Common myeloid progenitor, CD34-positive (primary cell): ENCODE results near the gene DUSP5.
"Not testable (repeated sequence)": the region's sequence is repeated elsewhere in the genome, so short reads cannot be mapped to it uniquely, and the experiment has no call there.

Source experiments
- CTCF ChIA-PET: fragments of 350-600 bp; sonication (Branson Sonifier 250); formaldehyde crosslinking; loops from one replicate; lab custom pipeline; 2021; ENCODE audit warnings: antibody characterized with exemption; lab: Charles Lee
- POLR2A ChIA-PET: fragments of 350-600 bp; sonication (Branson Sonifier 250); formaldehyde crosslinking; loops from one replicate; lab custom pipeline; 2021; ENCODE audit warnings: antibody characterized with exemption; lab: Charles Lee
- DNase-seq, 3 donors: peaks; one replicate each; pipeline versions ENCODE4 v3.0.0 to v3.0.0-alpha.2; 2013
- H3K27ac ChIP-seq, 2 experiments: 1 replicate in 1 of 2; 2 replicates in 1 of 2; pipeline ENCODE4 v1.7.0; 2013; ENCODE audit warnings: inconsistent platforms in 2 of 2, low read length in 2 of 2, mild to moderate bottlenecking in 2 of 2, low read depth in 1 of 2, moderate library complexity in 1 of 2; ENCODE audit not compliant: severe bottlenecking in 2 of 2, insufficient read depth in 1 of 2, poor library complexity in 1 of 2
- H3K27me3 ChIP-seq, 5 experiments: replicated peaks in 2 of 5; 1 replicate in 3 of 5; 2 replicates in 2 of 5; pipeline versions ENCODE4 v1.6.1 to v1.7.0; 2013; ENCODE audit warnings: low read length in 4 of 5, mild to moderate bottlenecking in 2 of 5, moderate library complexity in 2 of 5, inconsistent platforms in 1 of 5; ENCODE audit not compliant: insufficient read depth in 5 of 5, control insufficient read depth in 4 of 5
- H3K36me3 ChIP-seq, 4 experiments: 1 replicate in 2 of 4; 2 replicates in 2 of 4; pipeline versions ENCODE4 v1.6.1 to v1.7.0; 2013; ENCODE audit warnings: low read length in 3 of 4, control low read depth in 1 of 4, mild to moderate bottlenecking in 1 of 4; ENCODE audit not compliant: control insufficient read depth in 4 of 4, insufficient read depth in 4 of 4
- H3K4me1 ChIP-seq, 4 experiments: 1 replicate in 3 of 4; 2 replicates in 1 of 4; pipeline versions ENCODE4 v1.6.1 to v1.7.1; 2013; ENCODE audit warnings: low read length in 3 of 4, mild to moderate bottlenecking in 3 of 4, control low read depth in 1 of 4, inconsistent platforms in 1 of 4, moderate library complexity in 1 of 4; ENCODE audit not compliant: control insufficient read depth in 4 of 4, insufficient read depth in 4 of 4; ENCODE audit errors: control extremely low read depth in 1 of 4
- H3K4me3 ChIP-seq, 7 experiments: 1 replicate in 4 of 7; 2 replicates in 3 of 7; pipeline versions ENCODE4 v1.5.1 to v1.7.0; 2013; ENCODE audit warnings: mild to moderate bottlenecking in 7 of 7, low read length in 6 of 7, moderate library complexity in 6 of 7, inconsistent platforms in 2 of 7, low read depth in 2 of 7, control low read depth in 1 of 7; ENCODE audit not compliant: insufficient read depth in 4 of 7, control insufficient read depth in 1 of 7; ENCODE audit errors: extremely low read depth in 1 of 7
- H3K9me3 ChIP-seq, 5 experiments: 1 replicate in 4 of 5; 2 replicates in 1 of 5; pipeline versions ENCODE4 v1.6.1 to v1.7.1; 2013; ENCODE audit warnings: low read length in 4 of 5, mild to moderate bottlenecking in 2 of 5, inconsistent platforms in 1 of 5, low read depth in 1 of 5, moderate library complexity in 1 of 5; ENCODE audit not compliant: control insufficient read depth in 4 of 5, insufficient read depth in 2 of 5; ENCODE audit errors: control extremely low read depth in 1 of 5
- WGBS: methylation state at CpG from one replicate; pipeline ENCODE4 v1.1.5; 2013; ENCODE audit not compliant: insufficient coverage; 5-methylcytosine and 5-hydroxymethylcytosine counted together

The DUSP5 gene

GRCh38 chr10:110468258-110468657, 29.4 kb upstream of the DUSP5 start:
- H3K4me3 ChIP-seq, DNase-seq, H3K27ac ChIP-seq, H3K36me3 ChIP-seq, H3K27me3 ChIP-seq, CTCF ChIA-PET, H3K9me3 ChIP-seq, POLR2A ChIA-PET: not testable (repeated sequence)
- H3K4me1 ChIP-seq, result peaks cover 0 to 17% (median 8%) of the 10 kb centered on the region in 4 experiments
- WGBS, result no CpG with 5 or more reads among the region's 2 CpGs

- POLR2A ChIA-PET, result interaction anchor here (0.6 kb wide), 1 partner anchor 153 kb away, joined by 3 read pairs; no protein-coding TSS in a partner anchor
- H3K4me3 ChIP-seq, H3K27me3 ChIP-seq, H3K4me1 ChIP-seq, H3K36me3 ChIP-seq, DNase-seq, CTCF ChIA-PET, H3K27ac ChIP-seq, H3K9me3 ChIP-seq: not testable (repeated sequence)
- WGBS, result 93% methylated on average over 10 of the region's 10 CpGs
Measured at GRCh38 chr10:110470541-110470940, 27.2 kb upstream of the DUSP5 start.

- Histone ChIP-seq H3K9me3 (no peaks in the 10 kb centered on the region), H3K27me3 (no peaks in the 10 kb centered on the region), H3K36me3 (no peaks in the 10 kb centered on the region), H3K4me1 (no peaks in the 10 kb centered on the region), H3K4me3 (no peak overlapping the region), H3K27ac (no peak overlapping the region)
- CTCF ChIA-PET, result interaction anchor here (1.7 kb wide), 1 partner anchor 10 kb away, joined by 4 read pairs; no protein-coding TSS in a partner anchor
- no peak for DNase-seq
- POLR2A ChIA-PET, result interaction anchor here (0.6 kb wide), 1 partner anchor 9 kb away, joined by 3 read pairs; no protein-coding TSS in a partner anchor
- 95% methylated on average over 2 of the region's 5 CpGs for WGBS
Measured at GRCh38 chr10:110471566-110472139, 26.1 kb upstream of the DUSP5 start.

GRCh38 chr10:110474017-110474416, 23.7 kb upstream of the DUSP5 start:
- ChIA-PET POLR2A (interaction anchor here (0.6 kb wide), 1 partner anchor 500 kb away, joined by 3 read pairs; no protein-coding TSS in a partner anchor), CTCF (interaction anchor here (1.4 kb wide), 1 partner anchor 18 kb away, joined by 4 read pairs; no protein-coding TSS in a partner anchor)
- Histone ChIP-seq H3K4me3 (no peak overlapping the region), H3K36me3 (no peaks in the 10 kb centered on the region), H3K4me1 (no peaks in the 10 kb centered on the region), H3K9me3 (no peaks in the 10 kb centered on the region), H3K27me3 (no peaks in the 10 kb centered on the region), H3K27ac (no peak overlapping the region)
- DNase-seq, result no peak
- WGBS, result 100% methylated on average over 3 of the region's 3 CpGs

GRCh38 chr10:110474826-110475225, 22.9 kb upstream of the DUSP5 start:
- no peak for DNase-seq
- Histone ChIP-seq H3K27me3 (no peaks in the 10 kb centered on the region), H3K36me3 (no peaks in the 10 kb centered on the region), H3K4me3 (no peak overlapping the region), H3K4me1 (no peaks in the 10 kb centered on the region), H3K27ac (no peak overlapping the region), H3K9me3 (no peaks in the 10 kb centered on the region)
- 100% methylated on average over 2 of the region's 4 CpGs for WGBS
- ChIA-PET CTCF (no interaction called here), POLR2A (no interaction called here)

GRCh38 chr10:110475722-110476515, 21.8 kb upstream of the DUSP5 start:
- H3K4me1 ChIP-seq, result no peaks in the 10 kb centered on the region
- H3K27ac ChIP-seq, result no peak overlapping the region
- 97% methylated on average over 9 of the region's 9 CpGs for WGBS
- no peak overlapping the region for H3K4me3 ChIP-seq
- CTCF ChIA-PET, result interaction anchor here (0.7 kb wide), 1 partner anchor 16 kb away, joined by 3 read pairs; no protein-coding TSS in a partner anchor
- no peaks in the 10 kb centered on the region for H3K36me3 ChIP-seq
- no peak for DNase-seq
- H3K27me3 ChIP-seq, result no peaks in the 10 kb centered on the region
- POLR2A ChIA-PET, result no interaction called here
- H3K9me3 ChIP-seq, result no peaks in the 10 kb centered on the region

- H3K4me3 ChIP-seq, result no peak overlapping the region
Measured at GRCh38 chr10:110479710-110480109, 18.0 kb upstream of the DUSP5 start.

More at GRCh38 chr10:110479710-110480109, 18.0 kb upstream of the DUSP5 start:
- POLR2A ChIA-PET, result no interaction called here
- H3K27me3 ChIP-seq, result no peaks in the 10 kb centered on the region
- WGBS, result 100% methylated on average over 1 of the region's 1 CpG
- H3K27ac ChIP-seq, result no peak overlapping the region
- no peak for DNase-seq
- H3K4me1 ChIP-seq, result no peaks in the 10 kb centered on the region
- no peaks in the 10 kb centered on the region for H3K36me3 ChIP-seq
- H3K9me3 ChIP-seq, result no peaks in the 10 kb centered on the region
- CTCF ChIA-PET, result interaction anchor here (1.5 to 1.9 kb wide), 2 partner anchors 9 to 12 kb away, joined by 5 to 7 read pairs; no protein-coding TSS in a partner anchor
